ENCODE results near the gene PELI1.

The PELI1 gene

DNA sequence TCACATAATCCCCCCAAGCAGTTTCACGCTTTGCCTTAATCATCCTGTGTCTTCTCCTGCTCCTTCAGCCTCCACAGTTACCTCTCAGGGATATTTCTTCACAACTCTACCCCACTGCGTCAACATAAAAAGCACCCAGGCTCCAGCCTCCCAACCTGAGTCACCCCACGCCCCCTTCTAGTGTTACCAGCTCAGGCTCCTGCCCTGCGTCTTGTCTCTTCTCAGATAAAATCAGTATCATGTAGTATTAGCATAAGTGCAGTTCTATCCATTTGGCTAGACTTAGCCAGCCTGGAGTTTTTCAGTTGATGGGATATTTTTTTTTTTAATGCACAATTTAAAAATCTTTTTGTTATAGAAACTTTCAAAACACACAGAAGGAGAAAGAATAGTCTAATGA lies 9.6 kb upstream of the PELI1 start:
- H3K27me3 ChIP-seq (ENCODE audit: insufficient read depth, low read length) = no peaks in the 10 kb centered on the region
- no peaks in the 10 kb centered on the region for H3K79me2 ChIP-seq (ENCODE audit: control insufficient read depth, insufficient read depth, low read length, unreplicated experiment)
- H3K27ac ChIP-seq (ENCODE audit: low read depth, low read length) = no peak overlapping the region
- no peak overlapping the region for H3K4me3 ChIP-seq (ENCODE audit: low read depth, low read length)
- H3K4me1 ChIP-seq (ENCODE audit: control insufficient read depth, insufficient read depth, low read length, unreplicated experiment) = peaks cover 4% of the 10 kb centered on the region
- H3K36me3 ChIP-seq (ENCODE audit: insufficient read depth, low read length) = no peaks in the 10 kb centered on the region
- H2AFZ ChIP-seq (ENCODE audit: low read length, unreplicated experiment) = no peak overlapping the region

DNA sequence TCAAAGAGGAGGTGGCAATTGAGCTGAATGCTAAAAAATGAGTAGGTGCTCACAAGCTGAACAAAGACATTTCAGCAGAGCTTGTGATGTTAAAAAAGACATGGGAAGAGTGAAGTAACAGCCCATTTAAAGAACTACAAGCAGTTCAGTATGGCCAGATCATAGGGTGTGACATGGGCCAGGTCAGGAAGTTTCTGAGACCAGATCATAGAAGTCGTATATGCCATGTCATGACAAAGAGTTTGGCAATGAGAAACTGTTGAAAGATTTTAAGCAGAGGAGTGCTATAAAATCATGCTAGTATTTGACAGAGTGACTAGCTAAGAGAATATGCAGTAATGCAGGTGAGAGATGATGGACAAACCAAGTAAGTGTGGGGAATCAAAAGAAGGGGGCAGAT lies 7.3 kb upstream of the PELI1 start:
- H3K4me3 ChIP-seq (ENCODE audit: low read depth, low read length) = no peak overlapping the region
- H3K79me2 ChIP-seq (ENCODE audit: control insufficient read depth, insufficient read depth, low read length, unreplicated experiment) = no peaks in the 10 kb centered on the region
- no peaks in the 10 kb centered on the region for H3K27me3 ChIP-seq (ENCODE audit: insufficient read depth, low read length)
- no peak overlapping the region for H3K27ac ChIP-seq (ENCODE audit: low read depth, low read length)
- no peaks in the 10 kb centered on the region for H3K36me3 ChIP-seq (ENCODE audit: insufficient read depth, low read length)
- H2AFZ ChIP-seq (ENCODE audit: low read length, unreplicated experiment) = no peak overlapping the region
- H3K4me1 ChIP-seq (ENCODE audit: control insufficient read depth, insufficient read depth, low read length, unreplicated experiment) = no peaks in the 10 kb centered on the region

DNA sequence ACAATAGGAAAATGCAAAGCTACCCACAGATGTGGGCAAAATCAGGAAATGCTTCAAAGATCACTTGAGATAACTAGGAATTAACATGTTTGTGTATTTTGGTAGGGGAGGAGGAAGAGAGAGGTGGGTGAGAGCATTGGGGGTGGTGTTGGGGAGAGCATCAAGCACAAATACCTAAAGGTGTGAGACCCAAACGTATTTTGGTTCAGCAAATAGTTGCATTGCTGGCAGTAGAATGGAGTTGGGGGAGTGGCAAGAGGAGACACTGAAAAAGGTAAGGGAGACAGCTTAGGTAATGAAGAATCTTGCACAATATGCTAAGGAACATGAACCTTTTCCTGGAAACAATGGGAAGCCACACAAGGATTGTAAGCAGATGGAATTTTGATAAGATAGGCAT lies 1.5 kb upstream of the PELI1 start:
- Histone ChIP-seq H3K36me3 (ENCODE audit: insufficient read depth, low read length) (no peaks in the 10 kb centered on the region), H3K27ac (ENCODE audit: low read depth, low read length) (no peak overlapping the region), H3K79me2 (ENCODE audit: control insufficient read depth, insufficient read depth, low read length, unreplicated experiment) (peaks cover 27% of the 10 kb centered on the region), H3K27me3 (ENCODE audit: insufficient read depth, low read length) (no peaks in the 10 kb centered on the region), H3K4me3 (ENCODE audit: low read depth, low read length) (no peak overlapping the region), H2AFZ (ENCODE audit: low read length, unreplicated experiment) (no peak overlapping the region), H3K4me1 (ENCODE audit: control insufficient read depth, insufficient read depth, low read length, unreplicated experiment) (peaks cover 9% of the 10 kb centered on the region)

DNA sequence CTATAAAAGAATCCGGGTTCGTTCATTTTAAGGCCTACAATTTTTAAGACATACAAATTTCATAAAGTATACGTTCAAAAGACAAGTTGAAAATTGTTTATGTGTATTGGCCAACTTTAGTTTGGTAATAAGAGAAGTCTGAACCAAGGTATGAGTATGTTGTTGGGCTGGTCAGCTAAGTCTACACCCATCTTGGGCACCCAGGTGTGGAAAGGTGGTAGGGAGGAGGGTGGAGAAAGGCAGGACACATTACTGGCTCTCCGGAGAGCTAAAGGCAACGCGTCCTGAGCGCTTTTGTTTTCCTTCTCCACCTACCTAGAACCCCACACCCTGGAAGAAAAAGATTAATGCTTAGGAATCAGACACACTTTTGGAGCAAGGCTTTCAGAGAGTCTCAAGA lies 899 bp upstream of the PELI1 start:
- H3K4me3 ChIP-seq (ENCODE audit: low read depth, low read length) = no peak overlapping the region
- H3K27ac ChIP-seq (ENCODE audit: low read depth, low read length) = no peak overlapping the region
- no peaks in the 10 kb centered on the region for H3K36me3 ChIP-seq (ENCODE audit: insufficient read depth, low read length)
- no peak overlapping the region for H2AFZ ChIP-seq (ENCODE audit: low read length, unreplicated experiment)
- no peaks in the 10 kb centered on the region for H3K27me3 ChIP-seq (ENCODE audit: insufficient read depth, low read length)
- peaks cover 15% of the 10 kb centered on the region for H3K4me1 ChIP-seq (ENCODE audit: control insufficient read depth, insufficient read depth, low read length, unreplicated experiment)
- peaks cover 32% of the 10 kb centered on the region for H3K79me2 ChIP-seq (ENCODE audit: control insufficient read depth, insufficient read depth, low read length, unreplicated experiment)

DNA sequence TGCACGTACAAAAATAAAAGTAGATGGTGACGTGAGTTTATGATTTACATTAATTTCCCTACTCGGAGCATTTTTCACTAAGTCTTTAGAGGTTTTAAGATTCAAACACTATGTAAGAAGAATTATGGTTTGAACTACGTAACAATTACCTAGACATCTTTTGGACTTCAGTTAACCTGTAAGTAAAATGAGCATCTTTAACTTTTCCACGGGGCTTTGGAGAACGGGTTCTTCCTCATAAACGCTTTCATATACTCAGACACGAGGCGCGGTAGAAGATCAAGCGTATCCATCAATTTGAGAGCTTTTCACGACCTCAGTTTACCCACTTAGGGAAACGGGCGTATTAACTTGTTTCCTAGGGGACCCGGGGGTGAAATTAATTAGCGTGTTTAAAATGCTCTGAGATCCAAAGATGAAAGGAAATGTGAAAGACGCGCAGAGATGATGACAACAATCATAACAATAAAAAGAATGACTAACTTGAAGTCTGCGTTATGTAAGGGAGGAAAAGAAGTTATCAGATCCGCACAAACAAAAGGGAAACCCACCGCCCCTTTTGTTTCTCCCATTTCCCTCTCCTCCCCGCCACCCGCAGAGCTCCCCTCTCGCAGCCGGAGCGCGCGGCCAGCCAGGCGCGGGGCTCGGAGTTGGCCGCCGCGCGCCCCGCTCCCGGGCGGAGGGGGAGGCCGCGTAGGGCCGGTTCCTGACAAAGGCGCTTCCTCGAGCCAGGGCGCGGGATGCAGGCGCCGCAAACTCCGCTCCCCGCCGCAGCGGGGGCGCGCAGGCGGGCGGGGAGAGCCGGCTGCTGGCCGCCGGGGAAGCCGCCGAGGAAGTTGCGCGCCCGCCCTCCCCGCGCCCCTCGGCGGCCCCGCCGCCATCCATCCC lies 807 bp downstream of the PELI1 start:
- Histone ChIP-seq H3K4me1 (ENCODE audit: control insufficient read depth, insufficient read depth, low read length, unreplicated experiment) (peaks cover 22% of the 10 kb centered on the region), H3K27me3 (ENCODE audit: insufficient read depth, low read length) (no peaks in the 10 kb centered on the region), H3K36me3 (ENCODE audit: insufficient read depth, low read length) (no peaks in the 10 kb centered on the region), H3K4me3 (ENCODE audit: low read depth, low read length) (peak overlapping the region; percentile 94), H3K79me2 (ENCODE audit: control insufficient read depth, insufficient read depth, low read length, unreplicated experiment) (peaks cover 40% of the 10 kb centered on the region), H2AFZ (ENCODE audit: low read length, unreplicated experiment) (peak overlapping the region; percentile 92), H3K27ac (ENCODE audit: low read depth, low read length) (peak overlapping the region; percentile 57; the same call in 1 of the 2 replicates)

DNA sequence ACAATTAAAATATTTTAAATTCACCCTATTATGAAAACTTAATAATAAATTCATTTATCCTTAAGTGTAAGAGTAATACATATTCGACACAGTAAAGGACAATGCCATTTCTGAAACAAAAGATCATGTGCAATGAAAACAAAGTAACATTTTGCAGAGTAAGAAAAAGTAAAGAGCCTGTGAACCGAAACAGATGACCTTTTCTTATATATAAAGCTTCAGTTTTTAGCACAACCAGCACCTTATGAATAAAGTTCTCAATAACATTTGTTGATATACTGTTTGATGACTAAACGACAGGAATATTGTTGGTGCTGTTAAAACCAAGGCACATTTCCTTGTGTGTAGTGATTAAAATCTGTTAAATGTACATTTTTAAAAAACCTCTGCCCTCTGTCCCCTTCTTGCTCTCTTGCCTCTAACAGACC lies 1.5 kb downstream of the PELI1 start:
- Histone ChIP-seq H3K79me2 (ENCODE audit: control insufficient read depth, insufficient read depth, low read length, unreplicated experiment) (peaks cover 46% of the 10 kb centered on the region), H2AFZ (ENCODE audit: low read length, unreplicated experiment) (peak overlapping the region; percentile 92), H3K4me1 (ENCODE audit: control insufficient read depth, insufficient read depth, low read length, unreplicated experiment) (peaks cover 22% of the 10 kb centered on the region), H3K27ac (ENCODE audit: low read depth, low read length) (peak overlapping the region; percentile 57; the same call in 1 of the 2 replicates), H3K27me3 (ENCODE audit: insufficient read depth, low read length) (no peaks in the 10 kb centered on the region), H3K4me3 (ENCODE audit: low read depth, low read length) (peak overlapping the region; percentile 94), H3K36me3 (ENCODE audit: insufficient read depth, low read length) (no peaks in the 10 kb centered on the region)

DNA sequence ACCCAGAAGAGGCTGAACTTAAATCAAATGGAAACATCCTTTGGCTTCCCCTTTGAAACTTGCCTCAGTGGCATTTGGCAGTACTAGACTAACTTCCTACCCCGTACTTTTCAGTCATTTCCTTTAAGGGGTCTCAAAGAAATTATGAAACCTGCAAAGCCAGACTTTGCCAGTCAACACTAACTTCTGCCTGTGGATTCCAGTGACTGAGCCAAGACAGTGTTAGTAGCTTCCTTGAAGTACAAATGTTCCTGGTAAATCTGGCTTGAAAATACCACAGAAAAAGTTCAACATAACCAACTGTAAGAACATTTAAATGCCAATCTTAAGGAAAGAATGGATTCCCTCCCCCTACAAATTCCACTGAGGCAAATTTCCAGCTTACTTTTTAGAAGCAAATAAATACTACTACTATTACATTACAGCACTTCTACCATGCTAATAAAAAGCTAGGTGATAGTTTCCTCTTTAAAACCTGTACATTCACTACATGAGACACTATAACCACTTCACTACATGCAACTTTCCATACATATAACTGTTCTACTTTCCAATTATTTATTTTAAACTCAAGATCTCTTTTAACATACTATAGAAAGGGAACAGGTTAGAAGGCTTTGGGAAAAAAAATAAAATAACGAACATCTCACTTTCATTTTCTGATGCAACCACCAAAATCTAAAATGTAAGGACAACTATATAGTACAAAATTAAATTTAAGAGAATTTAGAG lies 2.4 kb downstream of the PELI1 start:
- Histone ChIP-seq H3K27ac (ENCODE audit: low read depth, low read length) (peak overlapping the region; percentile 28), H3K79me2 (ENCODE audit: control insufficient read depth, insufficient read depth, low read length, unreplicated experiment) (peaks cover 46% of the 10 kb centered on the region), H3K36me3 (ENCODE audit: insufficient read depth, low read length) (no peaks in the 10 kb centered on the region), H3K4me3 (ENCODE audit: low read depth, low read length) (peak overlapping the region; percentile 94), H2AFZ (ENCODE audit: low read length, unreplicated experiment) (peak overlapping the region; percentile 15), H3K27me3 (ENCODE audit: insufficient read depth, low read length) (no peaks in the 10 kb centered on the region), H3K4me1 (ENCODE audit: control insufficient read depth, insufficient read depth, low read length, unreplicated experiment) (peaks cover 22% of the 10 kb centered on the region)

DNA sequence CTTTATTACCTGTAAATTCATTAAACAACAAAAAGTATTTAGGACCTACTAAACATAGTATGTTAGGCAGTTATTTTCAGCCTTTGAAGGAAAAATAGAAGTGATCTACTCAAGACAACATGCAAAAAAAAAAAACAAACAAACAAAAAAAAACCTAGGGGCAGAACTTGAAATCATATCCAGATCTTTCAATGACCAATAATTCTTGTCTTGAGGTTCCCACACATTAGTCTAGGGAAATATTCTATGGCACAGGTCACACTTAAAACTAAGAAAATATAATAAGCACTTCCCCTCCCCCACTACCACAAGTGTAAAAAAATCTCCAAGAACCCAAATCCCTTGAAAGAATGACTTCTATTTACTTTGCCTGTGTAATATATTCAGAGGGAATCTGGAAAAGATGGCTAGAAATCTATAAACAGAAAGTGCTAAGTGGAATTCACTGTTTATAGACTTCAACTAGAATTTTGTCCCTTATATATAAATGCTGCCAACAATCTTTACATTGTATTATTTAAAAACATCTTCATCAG lies 3.5 kb downstream of the PELI1 start:
- Histone ChIP-seq H3K36me3 (ENCODE audit: insufficient read depth, low read length) (no peaks in the 10 kb centered on the region), H2AFZ (ENCODE audit: low read length, unreplicated experiment) (no peak overlapping the region), H3K27me3 (ENCODE audit: insufficient read depth, low read length) (no peaks in the 10 kb centered on the region), H3K27ac (ENCODE audit: low read depth, low read length) (no peak overlapping the region), H3K79me2 (ENCODE audit: control insufficient read depth, insufficient read depth, low read length, unreplicated experiment) (peaks cover 46% of the 10 kb centered on the region), H3K4me3 (ENCODE audit: low read depth, low read length) (0 out of 2 replicates have a peak overlapping the region, but pooled peaks have one; percentile 8), H3K4me1 (ENCODE audit: control insufficient read depth, insufficient read depth, low read length, unreplicated experiment) (peaks cover 22% of the 10 kb centered on the region)

DNA sequence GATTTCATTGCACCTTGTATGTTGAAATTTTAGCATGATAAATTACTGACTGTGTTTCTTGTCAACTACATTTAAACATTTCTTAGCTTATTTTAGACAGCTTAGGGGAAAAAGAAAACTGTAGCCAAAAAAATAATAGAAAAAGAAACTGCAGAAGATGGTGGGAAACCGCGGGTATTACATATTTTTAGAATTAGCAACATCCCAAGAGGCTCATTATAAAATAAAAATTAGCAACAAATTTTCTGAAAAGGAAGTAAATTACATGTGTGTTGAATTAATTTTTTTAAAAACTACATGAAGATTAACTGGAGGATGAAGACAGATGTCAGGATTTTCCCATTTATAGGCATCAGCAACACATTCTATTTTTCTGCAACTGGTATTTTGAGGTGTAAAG lies 4.3 kb downstream of the PELI1 start:
- H3K4me1 ChIP-seq (ENCODE audit: control insufficient read depth, insufficient read depth, low read length, unreplicated experiment) = peaks cover 28% of the 10 kb centered on the region
- H3K27me3 ChIP-seq (ENCODE audit: insufficient read depth, low read length) = no peaks in the 10 kb centered on the region
- H3K27ac ChIP-seq (ENCODE audit: low read depth, low read length) = no peak overlapping the region
- H2AFZ ChIP-seq (ENCODE audit: low read length, unreplicated experiment) = no peak overlapping the region
- no peaks in the 10 kb centered on the region for H3K36me3 ChIP-seq (ENCODE audit: insufficient read depth, low read length)
- peaks cover 46% of the 10 kb centered on the region for H3K79me2 ChIP-seq (ENCODE audit: control insufficient read depth, insufficient read depth, low read length, unreplicated experiment)
- peak overlapping the region; percentile 8; the same call in 1 of the 2 replicates for H3K4me3 ChIP-seq (ENCODE audit: low read depth, low read length)

DNA sequence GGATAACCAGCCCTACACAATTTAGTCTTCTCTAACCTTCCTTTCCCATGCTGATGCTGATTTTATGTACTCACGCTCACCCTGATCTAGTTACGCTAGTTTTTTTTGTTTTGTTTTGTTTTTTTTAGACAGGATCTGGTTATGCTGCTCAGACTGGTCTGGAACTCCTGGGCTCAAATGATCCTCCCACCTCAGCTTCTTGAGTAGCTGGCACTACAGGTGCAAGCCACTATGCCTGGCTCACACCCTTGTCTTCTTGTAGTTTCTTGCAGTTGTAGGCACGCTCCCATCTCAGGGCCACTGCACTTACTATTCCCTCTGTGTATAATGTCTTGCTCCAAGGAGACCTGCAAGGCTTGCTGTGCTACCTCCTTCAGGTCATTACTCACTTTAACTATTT lies 6.2 kb downstream of the PELI1 start:
- Histone ChIP-seq H3K4me3 (ENCODE audit: low read depth, low read length) (no peak overlapping the region), H3K27ac (ENCODE audit: low read depth, low read length) (no peak overlapping the region), H3K27me3 (ENCODE audit: insufficient read depth, low read length) (no peaks in the 10 kb centered on the region), H3K4me1 (ENCODE audit: control insufficient read depth, insufficient read depth, low read length, unreplicated experiment) (peaks cover 46% of the 10 kb centered on the region), H3K79me2 (ENCODE audit: control insufficient read depth, insufficient read depth, low read length, unreplicated experiment) (peaks cover 39% of the 10 kb centered on the region), H2AFZ (ENCODE audit: low read length, unreplicated experiment) (no peak overlapping the region), H3K36me3 (ENCODE audit: insufficient read depth, low read length) (no peaks in the 10 kb centered on the region)
